Panc1 (cell line): ENCODE data around the gene FRMD4A. TPM values are rescaled to one million over a fixed set of nuclear protein-coding genes. Genes with fewer than 3 reads are reported as not detected.

Experiments used
- ATAC-seq: fragments of 200-7000 bp; cut with Tn5 transposase; 2 replicates; pipeline ENCODE4 v1.9.1; 2020; ENCODE audit warnings: mild to moderate bottlenecking, moderate library complexity
- BruUV-seq: library from RNA; stranded (reverse); fragments of 400-500 nt; replicated peaks from 2 replicates; lab custom pipeline; 2021; lab: Mats Ljungman, UMichigan
- CTCF ChIA-PET: fragments of 300-600 bp; sonication (Branson Sonifier 250); formaldehyde crosslinking; loops from one replicate; lab custom pipeline; 2022; ENCODE audit warnings: antibody characterized with exemption; lab: Charles Lee
- POLR2A ChIA-PET: fragments of 300-600 bp; sonication (Branson Sonifier 250); formaldehyde crosslinking; loops from one replicate; lab custom pipeline; 2022; ENCODE audit warnings: antibody characterized with exemption; lab: Charles Lee
- DNase-seq: peaks from one replicate; pipeline ENCODE4 v3.0.0-alpha.2; 2010; ENCODE audit warnings: low read depth, low spot score
- H3K27ac ChIP-seq: 2 replicates; pipeline ENCODE4 v1.5.1; 2011; ENCODE audit warnings: mild to moderate bottlenecking, low read length, inconsistent platforms
- H3K27me3 ChIP-seq: fragments of 200-500 bp; sonication (Bioruptor generic); 2 replicates; pipeline ENCODE4 v1.6.0; 2014; ENCODE audit warnings: low read length, inconsistent platforms; ENCODE audit not compliant: control insufficient read depth, insufficient read depth
- H3K36me3 ChIP-seq: fragments of 200-500 bp; sonication (Bioruptor generic); 2 replicates; pipeline ENCODE4 v1.5.1; 2014; ENCODE audit warnings: inconsistent platforms, mild to moderate bottlenecking, low read length, moderate library complexity; ENCODE audit not compliant: control insufficient read depth, insufficient read depth
- H3K4me1 ChIP-seq: 2 replicates; pipeline ENCODE4 v1.5.1; 2011; ENCODE audit warnings: inconsistent platforms, mild to moderate bottlenecking, low read length, moderate library complexity; ENCODE audit not compliant: control insufficient read depth, insufficient read depth
- H3K4me3 ChIP-seq, 2 experiments: 2 replicates each; pipeline ENCODE4 v1.5.1; 2011 to 2012; ENCODE audit warnings: low read depth in 2 of 2, low read length in 2 of 2, mild to moderate bottlenecking in 2 of 2, inconsistent platforms in 1 of 2, moderate library complexity in 1 of 2
- H3K9me3 ChIP-seq: fragments of 200-500 bp; sonication (Bioruptor generic); 2 replicates; pipeline ENCODE4 v1.5.1; 2014; ENCODE audit warnings: low read depth, mild to moderate bottlenecking, inconsistent platforms, low read length, moderate library complexity; ENCODE audit not compliant: control insufficient read depth, insufficient read depth
- CTCF ChIP-seq: fragments of 450-650 bp; IDR thresholded peaks from 2 replicates; pipeline ENCODE4 v1.5.1; 2017; ENCODE audit warnings: mild to moderate bottlenecking
- POLR2AphosphoS5 ChIP-seq: IDR thresholded peaks from 2 replicates; pipeline ENCODE4 v1.6.1; 2012; ENCODE audit warnings: mild to moderate bottlenecking, low read depth, low read length, moderate library complexity
- REST ChIP-seq, 2 experiments: IDR thresholded peaks; 2 replicates each; pipeline ENCODE4 v1.6.1; 2011 to 2012; ENCODE audit warnings: low read depth in 2 of 2, control low read depth in 1 of 2, low read length in 1 of 2, mild to moderate bottlenecking in 1 of 2, moderate library complexity in 1 of 2; ENCODE audit not compliant: insufficient read depth in 1 of 2
- SIN3A ChIP-seq: IDR thresholded peaks from 2 replicates; pipeline ENCODE4 v1.6.1; 2012; ENCODE audit warnings: low read depth, mild to moderate bottlenecking, low read length, moderate library complexity, borderline replicate concordance; ENCODE audit not compliant: insufficient read depth
- TCF7L2 ChIP-seq: IDR thresholded peaks from 2 replicates; pipeline ENCODE4 v1.6.1; 2011; ENCODE audit warnings: mild to moderate bottlenecking, low read depth, low read length, inconsistent platforms
- in situ Hi-C: cut with HindIII; loops from 2 replicates; pipeline ENCODE4 v1.10.0; 2016; ENCODE audit warnings: low sequenced_read_pairs, low pct_unique_long_range_greater_than_20kb
- intact Hi-C: fragments of 100-400 bp; cut with micrococcal nuclease; formaldehyde crosslinking; loops from one replicate; pipeline ENCODE4 v1.10.0; 2022; ENCODE audit not compliant: unreplicated experiment
- total RNA-seq: library from RNA; stranded (reverse); gene quantifications from one replicate; pipeline ENCODE4 v1.2.1, GENCODE V29; 2021; ENCODE audit not compliant: unreplicated experiment

The FRMD4A gene
- total RNA-seq, 1 experiment from 2014 or later, result 7.1 TPM

DNA sequence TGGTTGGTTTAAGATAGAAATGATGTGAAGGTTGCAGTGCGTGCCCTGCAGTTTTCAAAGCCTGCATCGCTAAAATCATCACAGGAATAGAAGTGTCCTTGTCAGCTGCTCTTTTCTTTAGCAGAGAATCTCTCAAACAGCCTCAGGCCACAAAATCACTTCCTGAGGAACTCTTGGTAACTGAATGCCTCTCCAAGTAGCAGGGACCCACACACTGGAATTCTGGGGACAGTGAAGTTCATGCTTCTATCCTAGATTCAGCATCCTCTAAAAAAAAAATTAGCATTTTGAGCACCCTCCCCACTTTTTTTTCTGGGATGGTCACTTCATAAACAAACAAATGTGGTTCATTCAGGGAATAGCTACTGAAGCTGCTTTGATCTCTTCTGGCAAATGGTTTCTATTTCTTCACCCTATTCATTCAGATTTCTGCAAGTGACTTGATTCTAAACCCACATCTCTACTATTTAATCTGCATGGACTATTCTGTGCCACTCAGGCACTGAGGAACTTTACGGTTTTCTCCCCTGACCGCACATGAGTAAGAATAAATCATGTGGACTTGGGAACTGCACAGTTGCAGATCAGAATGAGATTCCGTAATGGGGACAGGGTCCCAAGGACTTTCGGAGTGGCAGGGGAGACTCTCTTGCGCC lies 306.9 kb downstream of the FRMD4A start:
- POLR2A ChIA-PET, result no interaction called here
- H3K36me3 ChIP-seq, result no peaks in the 10 kb centered on the region
- DNase-seq (no peak), ATAC-seq (no peak)
- H3K4me3 ChIP-seq, result no peak overlapping the region
- in situ Hi-C loops, result no loop called here
- CTCF ChIA-PET, result no interaction called here
- intact Hi-C loops, result no loop called here
- no peak overlapping the region for H3K27ac ChIP-seq
- H3K9me3 ChIP-seq, result no peaks in the 10 kb centered on the region
- no peak for TF ChIP-seq CTCF
- no peak for TF ChIP-seq POLR2AphosphoS5
- TF ChIP-seq TCF7L2, result no peak
- TF ChIP-seq REST (IDR thresholded peaks at IDR 0.05; ENCODE audit: insufficient read depth in 1 of 2, low read depth in 2 of 2, low read length in 1 of 2), result no peak
- TF ChIP-seq SIN3A, result no peak
- no peaks in the 10 kb centered on the region for H3K4me1 ChIP-seq
- BruUV-seq, result no TSS peak
- H3K27me3 ChIP-seq, result no peaks in the 10 kb centered on the region

DNA sequence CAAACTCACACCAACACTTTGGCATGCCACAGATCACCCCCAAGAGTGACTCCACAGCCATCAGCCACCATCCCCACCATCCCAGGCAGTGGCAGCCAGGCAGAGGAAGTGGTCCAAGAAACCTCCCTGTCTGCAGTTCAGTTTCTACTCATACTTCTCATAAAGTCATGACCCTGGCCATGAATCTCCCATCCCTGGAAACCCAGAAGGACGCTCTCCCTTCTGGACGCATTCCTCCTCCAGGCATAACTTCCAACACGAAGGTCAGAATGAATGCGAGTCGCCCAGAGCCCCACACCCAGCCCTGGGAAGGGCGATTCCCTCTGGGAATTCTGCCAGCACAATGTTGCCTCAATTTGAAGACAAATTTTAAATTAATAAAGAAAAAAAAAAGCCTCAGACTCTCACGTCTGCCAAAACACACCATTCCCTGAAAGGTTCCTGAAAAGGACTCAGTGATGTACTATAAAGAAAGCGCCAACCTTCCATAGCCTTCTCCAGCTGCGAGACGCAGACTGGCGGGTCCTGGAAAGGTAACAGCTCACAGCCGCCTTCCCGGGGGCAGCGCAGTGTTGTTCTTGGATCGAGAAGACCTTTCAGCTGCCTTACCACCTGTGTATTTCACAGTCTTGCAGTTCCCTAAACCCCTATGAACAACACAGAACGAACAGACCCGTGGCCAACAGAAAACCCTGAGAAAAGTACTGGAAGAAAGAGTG lies 307.6 kb downstream of the FRMD4A start:
- H3K36me3 ChIP-seq, result no peaks in the 10 kb centered on the region
- intact Hi-C loops, result no loop called here
- TF ChIP-seq CTCF, result no peak
- no peak for TF ChIP-seq TCF7L2
- no peak for TF ChIP-seq SIN3A
- TF ChIP-seq POLR2AphosphoS5, result no peak
- TF ChIP-seq REST (IDR thresholded peaks at IDR 0.05; ENCODE audit: insufficient read depth in 1 of 2, low read depth in 2 of 2, low read length in 1 of 2), result no peak
- POLR2A ChIA-PET, result no interaction called here
- H3K9me3 ChIP-seq, result no peaks in the 10 kb centered on the region
- CTCF ChIA-PET, result no interaction called here
- H3K27me3 ChIP-seq, result no peaks in the 10 kb centered on the region
- H3K4me3 ChIP-seq, result no peak overlapping the region
- BruUV-seq, result no TSS peak
- in situ Hi-C loops, result no loop called here
- H3K27ac ChIP-seq, result no peak overlapping the region
- no peak for DNase-seq
- H3K4me1 ChIP-seq, result no peaks in the 10 kb centered on the region
- ATAC-seq, result no peak
